ENCODE measurements around the gene ECHS1.

DNA sequence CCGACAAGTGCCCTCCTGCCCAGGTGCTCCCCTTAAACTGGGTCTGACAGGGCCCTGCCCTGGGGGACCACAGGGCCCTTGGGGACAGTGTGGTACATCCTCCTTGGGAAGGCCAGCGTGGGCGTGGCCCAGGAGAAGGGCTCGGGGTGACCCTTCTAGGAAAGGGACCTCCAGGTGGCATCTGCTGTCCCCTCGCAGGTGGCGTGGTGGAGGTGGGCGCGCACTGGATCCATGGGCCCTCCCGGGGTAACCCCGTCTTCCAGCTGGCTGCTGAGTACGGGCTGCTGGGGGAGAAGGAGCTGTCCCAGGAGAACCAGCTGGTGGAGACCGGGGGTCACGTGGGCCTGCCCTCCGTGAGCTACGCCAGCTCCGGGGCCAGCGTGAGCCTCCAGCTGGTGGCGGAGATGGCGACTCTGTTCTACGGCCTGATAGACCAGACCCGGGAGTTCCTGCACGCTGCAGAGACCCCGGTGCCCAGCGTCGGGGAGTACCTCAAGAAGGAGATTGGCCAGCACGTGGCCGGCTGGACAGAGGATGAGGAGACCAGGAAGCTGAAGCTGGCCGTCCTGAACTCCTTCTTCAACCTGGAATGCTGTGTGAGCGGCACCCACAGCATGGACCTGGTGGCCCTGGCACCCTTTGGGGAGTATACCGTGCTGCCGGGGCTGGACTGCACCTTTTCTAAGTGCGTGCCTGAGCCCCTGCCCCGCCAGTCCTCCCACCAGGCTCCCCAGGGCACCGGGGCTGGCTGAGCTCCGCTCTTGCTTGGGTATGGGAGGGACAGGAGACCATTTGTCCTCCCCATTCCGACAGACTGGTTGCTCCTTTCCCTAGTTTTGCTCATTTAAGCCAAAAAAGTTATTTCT lies 6.9 kb upstream of the ECHS1 start:
- TF ChIP-seq, protein P1, sequence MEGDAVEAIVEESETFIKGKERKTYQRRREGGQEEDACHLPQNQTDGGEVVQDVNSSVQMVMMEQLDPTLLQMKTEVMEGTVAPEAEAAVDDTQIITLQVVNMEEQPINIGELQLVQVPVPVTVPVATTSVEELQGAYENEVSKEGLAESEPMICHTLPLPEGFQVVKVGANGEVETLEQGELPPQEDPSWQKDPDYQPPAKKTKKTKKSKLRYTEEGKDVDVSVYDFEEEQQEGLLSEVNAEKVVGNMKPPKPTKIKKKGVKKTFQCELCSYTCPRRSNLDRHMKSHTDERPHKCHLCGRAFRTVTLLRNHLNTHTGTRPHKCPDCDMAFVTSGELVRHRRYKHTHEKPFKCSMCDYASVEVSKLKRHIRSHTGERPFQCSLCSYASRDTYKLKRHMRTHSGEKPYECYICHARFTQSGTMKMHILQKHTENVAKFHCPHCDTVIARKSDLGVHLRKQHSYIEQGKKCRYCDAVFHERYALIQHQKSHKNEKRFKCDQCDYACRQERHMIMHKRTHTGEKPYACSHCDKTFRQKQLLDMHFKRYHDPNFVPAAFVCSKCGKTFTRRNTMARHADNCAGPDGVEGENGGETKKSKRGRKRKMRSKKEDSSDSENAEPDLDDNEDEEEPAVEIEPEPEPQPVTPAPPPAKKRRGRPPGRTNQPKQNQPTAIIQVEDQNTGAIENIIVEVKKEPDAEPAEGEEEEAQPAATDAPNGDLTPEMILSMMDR (conservative IDR thresholded peaks at IDR 0.05; ENCODE audit: low read depth in 2 of 2): no peak
- TF ChIP-seq POLR2AphosphoS5 (IDR thresholded peaks at IDR 0.05; ENCODE audit: low read depth) (no peak), JUNB (IDR thresholded peaks at IDR 0.05; ENCODE audit: unreplicated experiment) (no peak)

All from GM23338 (cell line).